HG03064 (cell line): ENCODE data around the gene NR1H2.

ENCODE experiments used
- ATAC-seq: cut with Tn5 transposase; IDR thresholded peaks from one replicate; pipeline ENCODE4 v1.9.1; 2021; ENCODE audit warnings: low read depth; ENCODE audit not compliant: unreplicated experiment

NR1H2 gene

GRCh38 chr19:50420127-50420526 lies 43.9 kb downstream of the NR1H2 start:
- ATAC-seq = no peak

GRCh38 chr19:50420808-50421207 lies 44.6 kb downstream of the NR1H2 start:
- no peak for ATAC-seq

DNA sequence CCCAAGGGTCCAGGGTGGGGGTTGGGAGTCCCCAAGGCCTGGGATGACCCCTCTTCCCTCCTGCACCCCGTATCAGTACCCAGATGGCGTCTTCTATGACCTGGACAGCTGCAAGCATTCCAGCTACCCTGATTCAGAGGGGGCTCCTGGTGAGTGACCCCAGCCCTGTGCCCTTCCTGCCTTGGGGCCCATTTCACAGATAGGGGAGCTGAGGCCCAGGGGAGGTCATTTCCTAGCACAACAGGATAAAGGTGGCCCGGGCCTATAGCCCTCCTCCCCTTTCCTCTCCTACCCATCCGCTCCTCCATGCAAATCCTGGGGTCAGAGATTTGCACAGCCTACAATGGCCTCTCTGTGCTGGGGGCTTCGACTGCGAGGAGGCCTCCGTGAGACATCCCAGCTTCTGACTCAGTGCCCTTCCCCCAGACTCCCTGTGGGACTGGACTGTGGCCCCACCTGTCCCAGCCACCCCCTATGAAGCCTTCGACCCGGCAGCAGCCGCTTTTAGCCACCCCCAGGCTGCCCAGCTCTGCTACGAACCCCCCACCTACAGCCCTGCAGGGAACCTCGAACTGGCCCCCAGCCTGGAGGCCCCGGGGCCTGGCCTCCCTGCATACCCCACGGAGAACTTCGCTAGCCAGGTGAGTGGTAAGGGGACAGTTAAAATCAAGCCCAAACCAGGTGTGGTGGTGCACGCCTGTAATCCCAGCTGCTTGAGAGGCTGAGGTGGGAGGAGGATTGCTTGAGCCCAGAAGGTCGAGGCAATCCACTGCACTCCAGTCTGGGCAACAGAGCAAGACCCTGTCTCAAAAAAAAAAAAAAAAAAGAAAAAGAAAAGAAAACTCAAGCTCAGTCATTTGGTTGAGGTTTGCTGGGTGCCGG lies 46.4 kb downstream of the NR1H2 start:
- ATAC-seq = no peak

DNA sequence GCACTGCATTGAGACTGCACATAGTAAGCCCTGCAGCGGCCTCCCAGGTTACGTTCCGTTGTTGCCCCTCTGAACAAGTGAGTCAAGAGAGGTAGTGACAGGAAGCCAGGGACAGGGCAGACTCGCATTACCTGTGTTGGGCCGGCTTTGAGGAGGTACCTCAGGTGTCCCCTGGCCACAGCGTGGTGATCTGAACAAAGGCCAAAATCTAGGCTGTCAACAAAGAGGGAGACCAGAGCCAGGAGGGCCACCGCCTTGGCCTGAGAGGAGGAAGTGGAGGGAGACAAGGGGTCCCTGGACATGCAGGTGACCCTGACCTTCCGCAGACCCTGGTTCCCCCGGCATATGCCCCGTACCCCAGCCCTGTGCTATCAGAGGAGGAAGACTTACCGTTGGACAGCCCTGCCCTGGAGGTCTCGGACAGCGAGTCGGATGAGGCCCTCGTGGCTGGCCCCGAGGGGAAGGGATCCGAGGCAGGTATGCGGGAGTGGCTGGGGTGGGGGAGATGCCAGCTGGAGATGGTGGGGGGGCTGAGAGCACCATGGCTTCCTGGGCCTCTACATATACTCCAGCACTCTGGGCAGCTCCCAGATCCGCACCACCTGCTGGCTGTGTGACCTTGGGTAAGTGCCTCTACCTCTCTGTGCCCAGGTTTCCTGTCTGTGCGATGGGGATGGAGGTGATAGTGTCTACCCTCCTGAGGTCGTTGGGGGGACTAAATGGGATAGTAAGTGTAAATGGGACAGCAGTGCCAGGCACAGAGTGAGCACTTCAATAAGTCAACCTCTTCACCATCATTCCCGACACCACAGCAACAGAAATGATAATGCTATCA lies 47.2 kb downstream of the NR1H2 start:
- no peak for ATAC-seq

DNA sequence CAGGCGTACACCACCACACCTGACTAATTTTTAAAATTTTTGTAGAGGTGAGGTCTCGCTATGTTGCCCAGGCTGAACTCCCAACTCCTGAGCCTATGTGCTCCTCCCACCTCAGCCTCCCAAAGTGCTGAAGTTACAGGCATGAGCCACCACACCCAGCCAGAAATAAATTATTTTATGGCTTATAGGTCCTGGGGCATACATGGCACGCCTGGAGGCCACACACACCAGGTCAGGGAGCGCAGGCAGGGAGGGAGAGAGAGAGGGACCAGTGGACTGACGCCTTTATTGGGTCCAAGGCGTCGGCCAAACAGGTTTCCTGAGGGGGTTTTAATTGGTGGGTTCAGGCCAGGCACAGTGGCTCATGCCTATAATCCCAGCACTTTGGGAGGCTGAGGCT lies 49.3 kb downstream of the NR1H2 start:
- no peak for ATAC-seq

DNA sequence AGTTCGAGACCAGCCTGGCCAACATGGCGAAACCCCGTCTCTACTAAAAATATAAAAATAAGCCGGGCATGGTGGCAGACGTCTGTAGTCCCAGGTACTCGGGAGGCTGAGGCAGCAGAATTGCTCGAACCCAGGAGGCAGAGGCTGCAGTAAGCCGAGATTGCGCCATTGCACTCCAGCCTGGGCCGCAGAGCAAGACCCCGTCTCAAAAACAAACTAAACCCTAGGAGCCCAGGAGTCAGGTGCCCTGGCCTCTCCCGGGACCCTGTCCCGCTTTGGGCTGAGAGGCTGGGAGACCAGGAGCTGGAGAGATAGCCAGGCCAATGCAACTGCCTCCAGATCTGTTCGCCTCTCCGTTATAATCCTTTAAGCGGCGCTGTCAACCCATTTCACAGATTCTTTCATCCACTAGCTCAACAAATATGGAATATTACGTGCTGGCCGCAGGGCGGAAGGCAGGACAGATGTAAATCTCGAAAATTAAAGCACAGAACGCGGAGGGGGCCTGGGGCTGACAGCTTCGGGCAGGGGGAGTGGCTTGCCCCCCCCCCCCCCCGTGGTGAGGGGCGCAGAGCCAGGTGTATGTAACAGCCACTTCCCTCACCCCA lies 51.2 kb downstream of the NR1H2 start:
- no peak for ATAC-seq

- no peak for ATAC-seq
These were observed 51.8 kb downstream of the NR1H2 start for GRCh38 chr19:50427997-50428425.

DNA sequence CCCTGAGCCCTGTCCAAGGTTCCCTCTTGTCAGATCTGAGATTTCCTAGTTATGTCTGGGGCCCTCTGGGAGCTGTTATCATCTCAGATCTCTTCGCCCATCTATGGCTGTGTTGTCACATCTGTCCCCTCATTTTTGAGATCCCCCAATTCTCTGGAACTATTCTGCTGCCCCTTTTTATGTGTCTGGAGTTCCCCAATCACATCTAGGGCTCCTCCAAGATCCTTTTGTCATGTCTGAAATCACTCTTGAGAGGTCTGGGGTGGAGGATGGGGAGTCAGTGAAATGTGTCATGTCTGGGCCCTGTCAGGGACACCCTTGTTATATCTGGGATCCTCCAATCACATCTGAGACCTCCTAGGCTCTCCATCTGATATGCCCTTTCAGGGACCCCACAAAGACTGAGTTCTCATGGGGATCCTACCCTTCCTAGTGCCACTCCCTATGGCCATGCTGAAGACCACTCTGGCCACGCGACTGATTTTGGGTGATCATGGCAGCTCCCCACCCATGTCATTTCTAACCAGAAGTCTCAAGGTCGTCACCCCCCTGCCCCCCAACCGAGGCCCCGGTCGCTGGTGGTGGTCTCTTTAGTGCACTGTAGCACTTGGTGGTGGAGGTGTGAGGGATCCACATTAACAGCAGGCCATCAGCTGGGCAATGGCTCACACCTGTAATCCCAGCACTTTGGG lies 52.7 kb downstream of the NR1H2 start:
- no peak for ATAC-seq

DNA sequence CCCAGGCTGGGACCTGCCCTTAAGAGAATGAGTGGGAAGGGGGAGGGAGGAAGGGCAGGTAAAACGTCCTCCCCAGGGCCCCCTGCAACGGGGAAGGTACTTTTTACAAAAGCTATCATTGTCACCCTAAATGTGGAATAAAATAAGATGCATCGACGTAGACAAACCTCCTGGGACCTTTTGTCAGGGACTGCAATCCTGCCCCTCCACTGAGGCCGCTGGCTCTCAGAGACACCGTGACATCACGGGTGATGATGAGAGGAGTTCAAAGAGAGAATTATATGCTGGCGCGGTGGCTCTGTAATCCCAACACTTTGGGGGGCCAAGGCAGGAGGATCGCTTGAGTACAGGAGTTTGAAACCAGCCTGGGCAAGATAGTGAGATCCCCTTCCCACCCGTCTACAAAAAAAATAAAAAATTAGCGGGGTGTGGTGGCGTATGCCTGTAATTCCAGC lies 54.7 kb downstream of the NR1H2 start:
- ATAC-seq = no peak

DNA sequence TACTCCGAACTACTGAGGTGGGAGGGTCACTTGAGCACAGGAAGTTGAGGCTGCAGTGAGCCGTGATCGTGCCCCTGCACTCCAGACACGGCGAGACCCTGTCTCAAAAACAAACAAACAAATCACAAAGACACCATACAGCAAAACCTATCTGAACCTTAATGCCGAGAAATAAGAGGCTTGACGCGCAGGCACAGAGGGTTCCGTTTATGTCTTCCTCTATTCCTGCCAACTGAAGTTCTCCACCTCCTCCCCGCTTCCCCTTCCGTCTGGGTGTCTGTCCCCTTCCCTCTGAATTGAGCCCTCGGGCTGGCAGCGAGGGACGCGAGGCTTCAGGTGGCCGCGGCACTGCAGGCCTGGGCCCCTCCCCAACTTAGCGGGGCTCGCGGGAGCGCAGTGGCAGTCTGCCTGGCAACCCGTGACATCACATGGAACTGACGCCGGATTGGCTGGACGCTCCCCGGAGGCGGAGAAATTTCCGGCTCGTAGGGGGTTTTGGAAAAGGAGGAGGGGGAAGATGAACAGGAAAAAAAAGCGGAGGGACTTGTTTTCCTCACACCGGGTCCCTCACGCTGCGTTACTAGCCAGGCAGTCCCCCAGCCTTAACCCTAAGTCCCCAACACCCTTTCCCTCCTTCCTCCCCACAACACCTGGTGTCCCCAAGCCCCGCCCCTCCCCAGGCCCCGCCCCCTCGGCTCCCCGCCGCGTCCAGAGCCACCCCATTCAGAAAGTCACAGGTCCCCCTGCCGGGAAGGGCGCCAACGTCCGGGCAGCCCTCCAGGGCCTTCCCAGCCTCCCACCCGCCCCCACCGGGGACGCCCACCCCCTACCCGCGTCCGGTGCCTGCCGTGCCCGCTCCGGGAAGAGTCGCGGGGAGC lies 55.3 kb downstream of the NR1H2 start:
- ATAC-seq = peak; percentile 55

DNA sequence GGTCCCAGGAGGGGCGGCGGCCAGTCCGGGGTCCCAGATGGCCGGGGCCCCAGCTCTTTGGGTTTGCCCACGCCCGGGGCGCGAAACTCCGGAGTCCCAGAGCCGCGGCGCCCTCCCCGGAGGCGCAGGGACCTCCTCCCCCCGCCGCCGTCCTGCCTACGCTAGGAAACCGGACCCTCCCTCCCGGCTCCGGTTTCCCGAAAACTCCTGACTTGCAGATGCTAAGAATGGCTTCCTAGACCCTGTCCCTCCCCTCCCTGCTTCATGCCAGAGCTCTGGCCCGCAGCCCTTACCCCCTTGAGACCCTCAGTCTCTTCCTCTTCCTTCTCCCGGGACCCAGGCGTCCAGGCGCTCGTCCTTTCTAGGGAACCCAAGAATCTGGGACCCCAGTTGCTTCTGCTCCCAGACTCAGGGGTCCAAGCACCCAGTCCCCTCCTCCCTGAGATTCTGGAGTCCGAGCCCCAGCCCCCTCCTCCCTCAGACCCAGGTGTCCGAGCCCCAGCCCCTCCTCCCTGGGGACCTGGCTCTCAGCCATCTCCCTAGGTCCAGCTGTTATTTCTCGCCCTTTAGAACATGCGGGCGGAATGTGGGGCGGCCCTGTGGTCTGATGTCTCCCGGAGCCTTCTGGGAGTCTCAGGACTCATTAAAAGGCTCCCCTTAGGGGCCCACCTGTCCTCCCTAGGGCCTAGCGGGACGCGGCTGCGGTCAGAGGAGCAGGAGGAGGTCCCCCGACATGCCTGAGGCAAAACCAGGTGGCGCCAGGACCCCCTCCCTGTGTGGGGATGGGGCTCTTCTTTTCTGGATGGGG lies 56.2 kb downstream of the NR1H2 start, which contains the start of gene MYBPC2:
MYBPC2 (plus strand) TSS at position 672 of the 808 bp plus-strand sequence; CDS start at position 734, 62 bp downstream.
- ATAC-seq = no peak
